Measurements from ENCODE around the gene CHID1.

GRCh38 chr11:839875-840617 is 70.6 kb downstream of the CHID1 start:
- TF ChIP-seq POLR2A (IDR thresholded peaks at IDR 0.05) (no peak), CTCF (IDR thresholded peaks at IDR 0.05) (no peak), EP300 (IDR thresholded peaks at IDR 0.05) (no peak)

Data from upper lobe of left lung (tissue), 4 donors.